GM18526 (cell line): ENCODE results near the gene CHSY3.

Experiments used
- POLR2A ChIP-seq: IDR thresholded peaks from 3 replicates; pipeline ENCODE4 v1.6.1; 2011; ENCODE audit not compliant: insufficient read length; ENCODE audit errors: extremely low read depth

Gene CHSY3

DNA sequence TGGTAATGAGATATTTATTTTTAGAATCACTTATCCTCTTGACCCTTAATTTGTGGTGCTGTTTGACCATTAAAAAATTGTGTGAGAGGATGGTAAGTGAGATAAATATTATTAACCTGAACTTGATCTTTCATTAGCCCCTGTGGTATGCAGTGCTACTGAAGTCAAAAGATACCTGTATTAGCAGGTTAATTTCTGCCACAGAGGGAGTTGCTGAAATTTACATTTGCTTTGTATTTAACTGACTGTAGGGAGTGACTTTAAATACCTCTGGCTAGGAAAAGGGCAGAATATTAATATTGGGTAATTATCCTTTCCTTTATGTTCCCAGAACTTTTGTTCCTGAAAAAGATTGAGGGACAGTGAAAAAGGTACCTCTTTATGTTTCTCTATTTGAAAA lies 133.6 kb downstream of the CHSY3 start:
- no peak for TF ChIP-seq POLR2A

GRCh38 chr5:130043834-130044233 lies 139.6 kb downstream of the CHSY3 start:
- no peak for TF ChIP-seq POLR2A

DNA sequence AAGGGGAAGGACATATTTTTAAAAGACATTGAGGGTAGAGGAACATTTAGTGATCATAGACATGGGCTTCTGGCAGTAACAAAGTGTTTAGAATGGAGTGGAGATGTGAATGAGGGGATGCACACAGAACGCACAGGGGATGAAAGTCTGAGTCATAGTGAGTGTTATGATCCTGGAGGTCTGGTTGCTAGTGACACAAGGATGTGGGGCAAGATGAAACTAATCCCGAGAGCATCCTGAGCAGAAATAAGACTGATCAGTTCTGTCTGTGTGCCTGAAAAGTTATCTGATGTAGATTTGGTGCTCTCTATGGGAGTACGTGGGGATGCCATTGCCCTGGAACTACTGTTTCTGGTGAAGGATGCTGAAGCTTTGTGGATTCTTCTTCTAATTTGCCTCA lies 141.1 kb downstream of the CHSY3 start:
- no peak for TF ChIP-seq POLR2A

DNA sequence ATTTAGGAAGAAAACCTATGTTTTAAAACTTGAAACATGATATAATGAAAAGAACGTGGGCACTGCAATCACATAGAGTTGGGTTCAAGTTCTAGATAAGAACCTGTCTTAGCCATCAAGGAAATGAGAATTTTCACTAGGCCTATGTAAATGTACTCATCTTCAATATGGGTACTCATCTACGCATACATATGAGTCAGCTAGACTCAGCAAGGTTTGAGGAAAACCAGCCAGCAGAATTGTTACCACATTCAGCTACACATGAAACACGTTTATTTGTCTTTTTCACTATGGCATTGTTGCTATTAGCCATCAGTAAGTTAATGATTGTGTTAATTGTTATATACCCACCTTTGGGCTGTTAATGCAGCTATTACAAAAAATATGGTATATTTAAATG lies 146.3 kb downstream of the CHSY3 start:
- TF ChIP-seq POLR2A = no peak

GRCh38 chr5:130052752-130053151 lies 148.5 kb downstream of the CHSY3 start:
- TF ChIP-seq POLR2A = no peak

DNA sequence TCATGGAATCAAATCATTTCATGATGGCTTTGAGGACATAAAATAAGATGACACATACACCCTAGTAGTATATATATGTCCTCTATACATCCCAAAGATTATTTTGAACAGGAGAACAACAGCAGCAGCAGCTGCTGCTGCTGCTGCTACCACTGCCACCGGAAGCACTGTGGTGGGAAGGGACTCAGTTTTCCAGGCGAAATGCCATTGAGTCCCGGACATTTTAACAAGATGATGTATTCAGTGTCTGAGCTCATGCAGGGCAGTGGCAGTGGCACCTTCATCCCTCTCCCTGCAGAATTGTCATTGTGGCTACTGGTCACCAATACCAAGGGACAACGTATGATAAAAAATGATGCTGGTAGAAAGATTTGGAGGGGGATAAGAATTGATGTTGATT lies 151.3 kb downstream of the CHSY3 start:
- TF ChIP-seq POLR2A = no peak

DNA sequence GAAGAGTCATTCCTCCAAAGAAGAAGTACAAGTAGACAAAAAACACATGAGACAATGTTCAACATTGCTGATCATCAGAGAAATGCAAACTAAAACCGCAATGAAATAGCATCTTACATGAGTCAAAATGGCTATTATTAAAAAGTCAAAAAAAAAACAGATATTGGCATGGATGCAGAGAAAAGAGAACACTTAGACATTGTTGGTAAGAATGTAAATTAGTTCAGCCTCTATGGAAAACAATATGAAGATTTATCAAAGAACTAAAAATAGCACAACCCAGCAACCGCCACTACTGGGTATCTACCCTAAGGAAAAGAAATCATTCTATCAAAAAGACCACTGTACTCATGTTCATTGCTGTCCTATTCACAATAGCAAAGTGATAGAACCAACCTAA lies 157.5 kb downstream of the CHSY3 start:
- no peak for TF ChIP-seq POLR2A

GRCh38 chr5:130063603-130064002 lies 159.3 kb downstream of the CHSY3 start:
- TF ChIP-seq POLR2A = no peak

DNA sequence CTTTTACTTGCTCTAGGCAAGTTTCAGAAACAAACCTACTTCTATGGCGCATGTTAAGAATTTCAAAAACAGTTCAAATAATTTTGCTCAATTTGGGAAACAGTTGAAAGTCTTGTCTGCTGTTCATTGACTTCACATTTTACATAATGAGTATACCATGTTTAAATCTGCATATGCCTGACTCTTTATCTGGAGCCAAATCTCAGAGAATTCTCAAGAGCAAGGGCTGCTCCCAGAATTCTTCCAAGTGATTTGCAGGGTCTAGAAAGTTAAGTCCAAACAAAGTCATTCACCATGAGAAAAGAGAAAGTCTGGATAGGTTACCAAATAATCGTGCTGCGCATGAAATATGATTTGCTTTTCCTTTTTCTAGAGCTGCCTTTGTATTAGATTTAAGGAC lies 160.2 kb downstream of the CHSY3 start:
- TF ChIP-seq POLR2A = no peak

- no peak for TF ChIP-seq POLR2A
Observed at GRCh38 chr5:130065617-130066016, 161.4 kb downstream of the CHSY3 start.

GRCh38 chr5:130066644-130067043 lies 162.4 kb downstream of the CHSY3 start:
- TF ChIP-seq POLR2A = no peak

GRCh38 chr5:130067364-130067763 lies 163.1 kb downstream of the CHSY3 start:
- no peak for TF ChIP-seq POLR2A

- no peak for TF ChIP-seq POLR2A
Observed at GRCh38 chr5:130068101-130068500, 163.8 kb downstream of the CHSY3 start.

GRCh38 chr5:130068988-130069387 lies 164.7 kb downstream of the CHSY3 start:
- TF ChIP-seq POLR2A = no peak

GRCh38 chr5:130074820-130075219 lies 170.6 kb downstream of the CHSY3 start:
- TF ChIP-seq POLR2A = no peak

DNA sequence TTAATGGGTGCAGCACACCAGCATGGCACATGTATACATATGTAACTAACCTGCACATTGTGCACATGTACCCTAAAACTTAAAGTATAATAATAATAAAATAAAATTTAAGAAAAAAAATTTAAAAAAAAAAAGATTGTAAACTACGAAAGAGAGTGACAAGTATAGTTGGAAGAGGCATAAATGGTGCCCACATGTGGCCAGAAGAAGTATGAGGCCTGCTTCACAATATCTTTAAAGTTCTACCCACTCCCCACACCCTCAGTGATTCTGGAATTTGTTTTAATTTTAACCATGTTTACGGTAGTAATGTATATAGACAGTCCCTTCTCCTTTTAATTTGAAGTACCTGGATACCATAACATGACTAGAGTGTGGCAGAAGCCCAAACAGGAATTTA lies 172.7 kb downstream of the CHSY3 start:
- no peak for TF ChIP-seq POLR2A

- TF ChIP-seq POLR2A = no peak
Observed at GRCh38 chr5:130078661-130079060, 174.4 kb downstream of the CHSY3 start.
